ENCODE measurements around the gene LIN7B. TPM values are rescaled to one million over a fixed set of nuclear protein-coding genes. Genes with fewer than 3 reads are reported as not detected.

Gene LIN7B
- total and polyA plus RNA-seq, 2 of the 13 experiments (the other 11 are each of a cell fraction or from before 2014, with no cell fraction given), result 5.3 to 7.6 TPM

- TF ChIP-seq ZNF660 (CRISPR knock-in tag; IDR thresholded peaks at IDR 0.05; ENCODE audit: borderline replicate concordance, low read depth) (no peak), ATF2 (CRISPR knock-in tag; IDR thresholded peaks at IDR 0.05) (no peak), ESRRA (CRISPR knock-in tag; IDR thresholded peaks at IDR 0.05; ENCODE audit: low read depth) (no peak), ZNF747 (CRISPR knock-in tag; IDR thresholded peaks at IDR 0.05; ENCODE audit: borderline replicate concordance) (no peak), MXD3 (CRISPR knock-in tag; IDR thresholded peaks at IDR 0.05) (no peak), PCBP2 (optimal IDR thresholded peaks at IDR 0.05; ENCODE audit: low read depth, low read length, poor library complexity, severe bottlenecking) (no peak), ELF3 (CRISPR knock-in tag; IDR thresholded peaks at IDR 0.05) (no peak), HMG20A (CRISPR knock-in tag; IDR thresholded peaks at IDR 0.05; ENCODE audit: borderline replicate concordance) (no peak)
- BruUV-seq (replicated peaks), result no TSS peak
- ATAC-seq (no peak), DNase-seq (ENCODE audit: low spot score) (no peak), FAIRE-seq (no peak)
- no peak overlapping the region for H2AFZ ChIP-seq (ENCODE audit: low read length)
- no peaks in the 10 kb centered on the region for H3K79me2 ChIP-seq (ENCODE audit: insufficient read depth, low read length)
- H3K4me1 ChIP-seq (ENCODE audit: insufficient read depth, low read length), result peaks cover 8% of the 10 kb centered on the region; the same call in 1 of the 2 replicates
- H3K9me3 ChIP-seq (ENCODE audit: low read length), result no peaks in the 10 kb centered on the region
- no peak overlapping the region for H3K4me2 ChIP-seq (ENCODE audit: low read depth, low read length)
- no peaks in the 10 kb centered on the region for H4K20me1 ChIP-seq (ENCODE audit: insufficient read depth, low read length)
- in situ Hi-C loops (cut with HindIII; ENCODE audit: extremely low pct_ligation_motif_present, low pct_unique_long_range_greater_than_20kb), result no loop called here
- H3K9ac ChIP-seq (ENCODE audit: insufficient read depth, low read depth, low read length), result no peak overlapping the region
- WGBS (ENCODE audit: low lambda C conversion rate), result no CpG with 5 or more reads among the region's 3 CpGs
- H3K36me3 ChIP-seq (replicated peaks in 1 of 2; ENCODE audit: control insufficient read depth in 1 of 2, insufficient read depth in 2 of 2, low read length in 2 of 2), result no peaks in the 10 kb centered on the region
- H3K27ac ChIP-seq (ENCODE audit: extremely low read length, insufficient read depth, low read length), result no peak overlapping the region
- no peak overlapping the region for H3K4me3 ChIP-seq (replicated peaks in 1 of 3; ENCODE audit: insufficient read depth in 1 of 3, low read depth in 2 of 3, low read length in 3 of 3)
- ChIA-PET CTCF (ENCODE audit: low intra/inter-chr PET ratio, low total read pairs) (no interaction called here), POLR2A (no interaction called here)
- H3K27me3 ChIP-seq (ENCODE audit: control insufficient read depth in 1 of 2, insufficient read depth in 2 of 2, low read length in 2 of 2), result peaks cover 3 to 43% of the 10 kb centered on the region in 2 experiments; a peak in 4 of 5 replicates
- intact Hi-C loops (cut with micrococcal nuclease; ENCODE audit: unreplicated experiment), result no loop called here
Measured at GRCh38 chr19:49067554-49067953, 46.6 kb upstream of the LIN7B start.

Measured in HepG2 (cell line).